GM12874 (cell line): Measurements from ENCODE around the gene SYCP2L.

ENCODE experiments used
- CTCF ChIP-seq: IDR thresholded peaks from 2 replicates; pipeline ENCODE4 v1.5.1; 2011; ENCODE audit warnings: low read depth, mild to moderate bottlenecking, control low read depth, low read length, moderate library complexity; ENCODE audit not compliant: insufficient read depth

The SYCP2L gene

DNA sequence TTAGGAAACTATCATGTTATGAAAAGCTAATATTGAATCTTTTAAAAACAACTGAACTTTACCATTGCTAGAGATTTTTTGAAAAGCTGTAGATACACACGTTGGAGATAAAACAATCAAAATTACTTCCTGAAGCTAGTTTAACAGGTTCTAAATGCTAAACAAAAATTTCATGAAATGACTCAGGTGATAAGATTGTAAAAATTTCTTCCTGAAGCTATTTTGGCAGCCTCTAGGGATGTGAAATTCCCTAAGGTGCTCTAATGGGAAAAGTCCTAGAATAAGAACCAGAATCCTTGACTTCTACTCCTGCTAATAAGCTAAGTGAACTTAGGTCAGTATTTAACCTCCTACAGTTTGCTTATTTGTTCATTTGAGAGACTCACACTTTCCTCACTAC is 13.5 kb upstream of the SYCP2L start:
- no peak for TF ChIP-seq CTCF

GRCh38 chr6:10874207-10874606 is 12.6 kb upstream of the SYCP2L start:
- no peak for TF ChIP-seq CTCF

DNA sequence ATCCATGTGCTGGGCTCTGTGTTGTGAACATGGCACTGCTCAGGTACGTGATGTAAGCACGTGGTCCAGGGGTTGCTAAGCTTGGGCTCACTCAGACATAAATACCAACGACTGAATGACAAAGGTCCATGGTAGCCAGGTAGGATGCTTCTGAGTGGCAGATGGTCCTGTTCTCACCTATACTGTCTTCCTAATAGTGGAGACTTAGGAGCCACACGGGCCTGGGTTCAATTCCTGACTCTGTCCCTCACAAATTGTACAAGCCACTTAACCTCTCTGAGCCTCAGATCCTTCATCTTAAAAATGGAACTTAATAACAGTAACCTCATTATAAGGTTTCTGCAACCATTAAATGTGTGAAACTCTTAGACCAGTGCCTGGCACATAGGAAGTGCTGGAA is 11.8 kb upstream of the SYCP2L start:
- TF ChIP-seq CTCF: no peak

DNA sequence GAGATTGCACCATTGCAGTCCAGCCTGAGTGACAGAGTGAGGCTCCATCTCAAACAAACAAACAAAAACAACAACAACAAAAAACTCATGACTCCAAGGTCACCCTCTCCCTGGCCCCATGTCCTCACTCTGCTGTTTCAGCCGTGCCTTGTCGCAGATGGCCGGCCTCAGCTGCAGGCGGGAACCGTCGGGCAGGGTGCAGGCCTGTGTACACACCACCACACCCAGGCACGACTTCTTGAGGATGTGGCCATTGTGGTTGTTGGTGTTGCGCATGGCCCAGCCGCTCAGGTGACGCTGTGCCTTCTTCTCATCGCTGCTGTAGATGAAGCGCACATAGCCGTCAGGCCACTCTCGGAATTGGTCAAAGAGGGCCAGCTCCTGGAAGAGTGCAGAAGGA is 9.8 kb upstream of the SYCP2L start:
- no peak for TF ChIP-seq CTCF

GRCh38 chr6:10877871-10878270 is 9.0 kb upstream of the SYCP2L start:
- TF ChIP-seq CTCF: no peak

DNA sequence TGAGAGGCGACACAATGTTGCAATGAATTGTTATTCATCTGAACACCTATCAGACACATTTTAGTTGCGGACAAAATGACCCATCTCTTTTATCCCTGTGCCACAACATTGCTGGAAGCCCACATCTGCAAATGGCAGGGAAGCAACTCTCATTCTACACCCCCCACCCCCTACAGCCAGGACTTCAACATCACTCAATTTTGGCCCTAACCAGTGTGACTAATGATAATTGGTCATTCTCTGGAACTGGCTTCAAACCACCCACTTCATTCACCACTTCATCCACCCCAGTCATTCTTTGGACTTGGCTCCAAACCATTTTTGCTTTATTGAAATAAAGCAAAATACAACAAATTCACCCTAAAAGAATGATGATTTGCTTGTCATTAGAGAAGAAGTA is 6.5 kb upstream of the SYCP2L start:
- TF ChIP-seq CTCF: no peak

- no peak for TF ChIP-seq CTCF
These were observed 4.1 kb upstream of the SYCP2L start for GRCh38 chr6:10882657-10883171.
